Ovary (tissue), 9 donors: ENCODE measurements around the gene CTNNBL1. TPM values are rescaled to one million over a fixed set of nuclear protein-coding genes. Genes with fewer than 3 reads are reported as not detected.

Experiments used
- DNase-seq, 5 donors: peaks; one replicate each; pipeline ENCODE4 v3.0.0-alpha.2; 2019 to 2020
- H3K27ac ChIP-seq, 2 donors: fragments of 200-600 bp; one replicate each; pipeline versions ENCODE4 v1.5.1 to v1.8.0; 2019 to 2022
- H3K27me3 ChIP-seq: fragments of 200-600 bp; one replicate; pipeline ENCODE4 v1.8.0; 2022
- H3K36me3 ChIP-seq: fragments of 200-600 bp; sonication (generic); one replicate; pipeline ENCODE4 v1.5.1; 2019
- H3K4me1 ChIP-seq: one replicate; pipeline ENCODE4 v1.8.1; 2013; ENCODE audit warnings: mild to moderate bottlenecking, moderate library complexity; ENCODE audit not compliant: insufficient read depth
- H3K4me3 ChIP-seq: fragments of 200-600 bp; sonication (generic); one replicate; pipeline ENCODE4 v1.5.1; 2017
- H3K9me3 ChIP-seq, 2 donors: fragments of 200-600 bp in 1 of 2; sonication (generic) in 1 of 2; one replicate each; pipeline versions ENCODE4 v1.5.1 to v1.8.1; 2013 to 2019; ENCODE audit warnings: mild to moderate bottlenecking in 1 of 2, moderate library complexity in 1 of 2
- EP300 ChIP-seq: sonication (generic); formaldehyde crosslinking; IDR thresholded peaks from one replicate; pipeline ENCODE4 v1.6.1; 2017; ENCODE audit warnings: antibody characterized with exemption
- POLR2A ChIP-seq: fragments of 450-650 bp; IDR thresholded peaks from one replicate; pipeline ENCODE4 v1.6.1; 2017; ENCODE audit warnings: antibody characterized with exemption, mild to moderate bottlenecking, moderate library complexity
- WGBS, 3 donors: extraction: QIAGEN DNeasy Blood & Tissue Kit in 1 of 3; methylation state at CpG; one replicate each; pipeline versions ENCODE4 v1.1.5 to v1.1.7; 2013 to 2017; 5-methylcytosine and 5-hydroxymethylcytosine counted together
- intact Hi-C, 4 donors: fragments of 100-400 bp; cut with DNase I; formaldehyde crosslinking; loops; one replicate each; pipeline versions ENCODE4 v1.11.0 to v1.15.1; 2022 to 2023
- polyA plus RNA-seq, 2 donors: library from polyadenylated mRNA; stranded (reverse); fragments of 200-250 nt in 1 of 2; fragments of 350-450 nt in 1 of 2; fragmentation: Illumina TruSeq in 1 of 2; extraction: RNeasy Lipid Tissue Mini Kit (QIAGEN cat#74804) in 1 of 2; gene quantifications; one replicate each; pipeline ENCODE4 v1.2.3, GENCODE V29; 2013 to 2014
- total RNA-seq, 7 donors: library from RNA; depleted of rRNA in 2 of 7; stranded (reverse); fragments of >200 nt in 2 of 7; fragmentation: NEBNext Ultra II Directional in 3 of 7; extraction: Animal tissue kit (Norgen Biotek cat#: 25700) in 3 of 7; gene quantifications; one replicate each; pipeline versions ENCODE4 v1.1.0 to v1.2.4, GENCODE V29; 2016 to 2023
- TF ChIP-seq, protein P1 (sequence below), 3 donors: fragments of 450-650 bp in 2 of 3; fragments of 200-600 bp in 1 of 3; IDR thresholded peaks; one replicate each; pipeline versions ENCODE4 v1.5.1 to v1.8.0; 2016 to 2022; ENCODE audit warnings: antibody characterized with exemption in 3 of 3, mild to moderate bottlenecking in 1 of 3
- donor health status: DM: no; HTN: no; CAD: no; lungs with moderate emphysema.
- donor health status: DM: no; HTN: no; CAD: no.
- donor health status: Bipolar disorder and iron deficiency.
- donor health status: DM: yes; HTN: yes; CAD: no.
- donor health status: DM: no; HTN: no; CAD: no.
- donor health status: DM: yes; HTN: yes; CAD: no.

CTNNBL1 gene
- total and polyA plus RNA-seq, 9 donors, result 17.3 to 58.7 (median 42.3) TPM

GRCh38 chr20:37692459-37693166, 1.2 kb upstream of the CTNNBL1 start:
- Histone ChIP-seq H3K36me3 (no peaks in the 10 kb centered on the region), H3K9me3 (no peaks in the 10 kb centered on the region), H3K4me3 (no peak overlapping the region), H3K4me1 (peaks cover 2% of the 10 kb centered on the region), H3K27me3 (no peaks in the 10 kb centered on the region), H3K27ac (no peak overlapping the region)
- TF ChIP-seq, protein P1, sequence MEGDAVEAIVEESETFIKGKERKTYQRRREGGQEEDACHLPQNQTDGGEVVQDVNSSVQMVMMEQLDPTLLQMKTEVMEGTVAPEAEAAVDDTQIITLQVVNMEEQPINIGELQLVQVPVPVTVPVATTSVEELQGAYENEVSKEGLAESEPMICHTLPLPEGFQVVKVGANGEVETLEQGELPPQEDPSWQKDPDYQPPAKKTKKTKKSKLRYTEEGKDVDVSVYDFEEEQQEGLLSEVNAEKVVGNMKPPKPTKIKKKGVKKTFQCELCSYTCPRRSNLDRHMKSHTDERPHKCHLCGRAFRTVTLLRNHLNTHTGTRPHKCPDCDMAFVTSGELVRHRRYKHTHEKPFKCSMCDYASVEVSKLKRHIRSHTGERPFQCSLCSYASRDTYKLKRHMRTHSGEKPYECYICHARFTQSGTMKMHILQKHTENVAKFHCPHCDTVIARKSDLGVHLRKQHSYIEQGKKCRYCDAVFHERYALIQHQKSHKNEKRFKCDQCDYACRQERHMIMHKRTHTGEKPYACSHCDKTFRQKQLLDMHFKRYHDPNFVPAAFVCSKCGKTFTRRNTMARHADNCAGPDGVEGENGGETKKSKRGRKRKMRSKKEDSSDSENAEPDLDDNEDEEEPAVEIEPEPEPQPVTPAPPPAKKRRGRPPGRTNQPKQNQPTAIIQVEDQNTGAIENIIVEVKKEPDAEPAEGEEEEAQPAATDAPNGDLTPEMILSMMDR (IDR thresholded peaks at IDR 0.05), result no peak
- no peak for TF ChIP-seq EP300
- TF ChIP-seq POLR2A, result no peak
- WGBS, 3 donors, result 76 to 82% (median 81%) methylated on average over 8 of the region's 8 CpGs
- DNase-seq, result no peak
- intact Hi-C loops, result no loop called here

DNA sequence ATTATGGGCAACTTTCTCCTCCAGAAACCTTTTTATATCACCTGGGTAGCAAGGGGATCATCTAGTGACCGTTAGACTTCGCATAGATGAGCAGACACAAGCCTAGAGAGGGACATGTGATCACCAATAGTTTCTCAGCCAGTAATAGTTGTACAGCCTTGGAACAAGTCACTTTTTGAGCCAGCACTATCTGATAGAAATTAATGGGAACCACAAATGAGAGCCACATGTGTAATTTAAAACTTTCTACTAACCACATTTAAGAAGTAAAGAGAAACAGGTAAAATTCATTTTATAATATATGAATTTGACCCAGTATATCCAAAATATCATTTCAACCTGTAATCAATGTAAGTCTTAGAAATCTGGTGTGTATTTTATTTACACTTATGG, 592 bp upstream of the CTNNBL1 start:
- no peak for TF ChIP-seq POLR2A
- TF ChIP-seq, protein P1 (IDR thresholded peaks at IDR 0.05), result no peak
- no peak for TF ChIP-seq EP300
- Histone ChIP-seq H3K9me3 (no peaks in the 10 kb centered on the region), H3K27me3 (no peaks in the 10 kb centered on the region), H3K4me1 (peaks cover 2% of the 10 kb centered on the region), H3K4me3 (peak overlapping the region; percentile 93), H3K36me3 (no peaks in the 10 kb centered on the region), H3K27ac (no peak overlapping the region)
- DNase-seq, result no peak
- 61 to 67% (median 66%) methylated on average over 2 of the region's 2 CpGs for WGBS, 3 donors
- intact Hi-C loops, result no loop called here

DNA sequence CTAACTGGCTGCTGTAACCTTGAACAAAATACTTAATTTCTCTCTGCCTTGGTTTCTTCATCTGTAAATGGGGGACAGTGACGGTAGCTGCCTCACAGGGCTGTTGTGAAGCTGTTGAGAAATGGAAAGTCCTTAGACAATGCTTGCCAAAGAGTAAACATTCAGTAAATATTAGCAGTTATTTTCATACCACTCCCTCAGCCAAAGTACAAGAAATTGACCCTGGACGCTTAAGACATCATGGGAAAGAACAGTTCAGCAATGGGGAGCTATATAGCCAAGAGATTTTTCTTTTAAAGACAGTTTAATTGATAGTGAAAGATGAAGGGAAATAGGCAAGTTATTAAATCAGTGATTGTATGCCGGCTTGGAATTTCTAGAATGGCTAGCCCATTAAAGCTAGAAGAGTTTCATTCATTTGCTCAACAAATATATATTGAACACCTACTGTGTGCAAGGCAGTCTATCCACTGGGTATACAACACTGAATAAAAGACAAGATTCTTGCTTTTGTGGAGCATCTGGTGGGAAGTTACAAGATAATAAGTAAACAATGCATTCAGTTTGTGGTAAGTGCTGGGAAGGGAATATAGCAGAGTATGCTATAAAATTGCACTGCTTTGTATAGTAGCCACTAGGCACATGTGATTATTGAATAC, 2.0 kb downstream of the CTNNBL1 start:
- TF ChIP-seq, protein P1 (IDR thresholded peaks at IDR 0.05), result no peak
- TF ChIP-seq POLR2A (no peak), EP300 (no peak)
- Histone ChIP-seq H3K4me3 (no peak overlapping the region), H3K36me3 (no peaks in the 10 kb centered on the region), H3K9me3 (no peaks in the 10 kb centered on the region), H3K4me1 (peaks cover 2% of the 10 kb centered on the region), H3K27ac (no peak overlapping the region), H3K27me3 (no peaks in the 10 kb centered on the region)
- WGBS, 3 donors, result 81 to 84% (median 82%) methylated on average over 3 of the region's 3 CpGs
- intact Hi-C loops, result no loop called here
- DNase-seq, result no peak

DNA sequence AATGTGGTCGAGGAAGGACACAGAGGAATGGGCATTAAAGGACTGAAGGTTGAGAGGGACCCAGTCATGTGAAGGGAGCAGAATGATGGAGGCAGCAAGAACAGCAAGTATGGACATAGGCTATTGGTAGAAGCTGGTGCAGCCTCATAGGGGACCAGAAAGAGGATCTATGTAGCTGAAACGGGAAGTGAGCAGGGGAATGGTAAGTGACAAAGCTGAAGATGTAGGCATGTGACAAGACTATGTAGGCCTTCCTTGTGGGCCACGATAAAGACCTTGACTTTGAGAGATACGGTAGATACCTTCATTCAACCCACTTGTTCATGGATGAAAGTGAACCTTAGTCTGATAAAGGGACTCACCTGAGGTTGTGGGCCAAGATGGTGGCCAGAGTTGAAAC, 3.5 kb downstream of the CTNNBL1 start:
- H3K4me3 ChIP-seq, result no peak overlapping the region
- peaks cover 2% of the 10 kb centered on the region for H3K4me1 ChIP-seq
- no peaks in the 10 kb centered on the region for H3K27me3 ChIP-seq
- no peaks in the 10 kb centered on the region for H3K9me3 ChIP-seq
- WGBS, 3 donors, result 91 to 96% (median 93%) methylated on average over 4 of the region's 4 CpGs
- intact Hi-C loops, result no loop called here
- TF ChIP-seq, protein P1 (IDR thresholded peaks at IDR 0.05), result no peak
- no peak for TF ChIP-seq POLR2A
- no peak for TF ChIP-seq EP300
- no peaks in the 10 kb centered on the region for H3K36me3 ChIP-seq
- DNase-seq, result no peak
- H3K27ac ChIP-seq, result no peak overlapping the region
